ENCODE measurements around the gene ORAI1. TPM values are rescaled to one million over a fixed set of nuclear protein-coding genes. Genes with fewer than 3 reads are reported as not detected.

ORAI1 gene
- polyA plus RNA-seq, 1 donor (not counting 4 experiments of a cell fraction or from before 2014, with no cell fraction given): 17.1 TPM

DNA sequence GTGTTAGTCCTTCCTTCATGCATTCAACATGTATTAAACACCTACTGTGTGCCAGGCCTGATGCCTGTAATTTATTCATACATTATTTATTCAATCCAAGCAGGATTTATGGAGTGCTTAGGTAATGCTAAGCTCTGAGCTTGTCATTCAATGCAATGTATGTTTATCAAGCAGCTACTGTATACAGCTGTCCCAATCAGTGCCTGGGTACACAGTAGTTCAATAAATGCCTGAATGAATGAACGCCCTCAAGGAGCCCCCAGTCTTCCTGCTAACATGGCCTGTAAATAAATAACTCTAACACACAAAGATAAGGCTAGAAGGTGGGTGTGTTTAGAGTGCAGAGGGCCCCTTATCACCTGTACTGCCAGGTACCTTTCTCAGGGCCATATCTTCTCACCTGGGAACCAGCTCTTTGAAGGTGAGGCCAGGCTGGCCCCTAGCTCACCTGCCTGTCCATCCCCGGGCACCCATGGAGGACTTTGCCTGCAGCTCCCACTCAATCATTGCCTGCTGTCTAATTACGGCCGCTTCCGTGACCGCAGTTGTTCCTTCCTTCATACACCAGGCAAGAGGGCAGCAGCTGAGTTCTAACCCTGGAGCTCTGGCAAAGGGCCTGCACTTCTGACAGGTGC, 25.5 kb upstream of the ORAI1 start:
- DNase-seq (ENCODE audit: low read depth, low spot score) (no peak), FAIRE-seq (no peak)
- no peaks in the 10 kb centered on the region for H4K20me1 ChIP-seq (ENCODE audit: control insufficient read depth, extremely low read depth, insufficient read depth, low read length)
- peaks cover 2% of the 10 kb centered on the region for H3K4me1 ChIP-seq (ENCODE audit: control insufficient read depth, extremely low read depth, insufficient read depth, low read length)
- no peaks in the 10 kb centered on the region for H3K79me2 ChIP-seq (ENCODE audit: control insufficient read depth, insufficient read depth, low read length)
- no peaks in the 10 kb centered on the region for H3K9me3 ChIP-seq (ENCODE audit: control insufficient read depth, low read depth, low read length)
- no peak for TF ChIP-seq EZH2 (IDR thresholded peaks at IDR 0.05; ENCODE audit: low read length)
- TF ChIP-seq, protein P1, sequence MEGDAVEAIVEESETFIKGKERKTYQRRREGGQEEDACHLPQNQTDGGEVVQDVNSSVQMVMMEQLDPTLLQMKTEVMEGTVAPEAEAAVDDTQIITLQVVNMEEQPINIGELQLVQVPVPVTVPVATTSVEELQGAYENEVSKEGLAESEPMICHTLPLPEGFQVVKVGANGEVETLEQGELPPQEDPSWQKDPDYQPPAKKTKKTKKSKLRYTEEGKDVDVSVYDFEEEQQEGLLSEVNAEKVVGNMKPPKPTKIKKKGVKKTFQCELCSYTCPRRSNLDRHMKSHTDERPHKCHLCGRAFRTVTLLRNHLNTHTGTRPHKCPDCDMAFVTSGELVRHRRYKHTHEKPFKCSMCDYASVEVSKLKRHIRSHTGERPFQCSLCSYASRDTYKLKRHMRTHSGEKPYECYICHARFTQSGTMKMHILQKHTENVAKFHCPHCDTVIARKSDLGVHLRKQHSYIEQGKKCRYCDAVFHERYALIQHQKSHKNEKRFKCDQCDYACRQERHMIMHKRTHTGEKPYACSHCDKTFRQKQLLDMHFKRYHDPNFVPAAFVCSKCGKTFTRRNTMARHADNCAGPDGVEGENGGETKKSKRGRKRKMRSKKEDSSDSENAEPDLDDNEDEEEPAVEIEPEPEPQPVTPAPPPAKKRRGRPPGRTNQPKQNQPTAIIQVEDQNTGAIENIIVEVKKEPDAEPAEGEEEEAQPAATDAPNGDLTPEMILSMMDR (optimal IDR thresholded peaks at IDR 0.05 in 1 of 3, IDR thresholded peaks at IDR 0.05 in 1 of 3, conservative IDR thresholded peaks at IDR 0.05 in 1 of 3; ENCODE audit: extremely low read depth in 1 of 3, insufficient read depth in 2 of 3, low read length in 3 of 3): no peak
- H3K9me1 ChIP-seq (ENCODE audit: control insufficient read depth, extremely low read depth, insufficient read depth, low read length): no peaks in the 10 kb centered on the region
- no peaks in the 10 kb centered on the region for H3K36me3 ChIP-seq (ENCODE audit: control insufficient read depth in 2 of 2, extremely low read depth in 1 of 2, insufficient read depth in 2 of 2, low read length in 2 of 2)
- no peak overlapping the region for H3K9ac ChIP-seq (ENCODE audit: control insufficient read depth, extremely low read depth, insufficient read depth, low read length)
- H3K27ac ChIP-seq (ENCODE audit: control insufficient read depth, insufficient read depth, low read length): no peak overlapping the region
- H3K4me3 ChIP-seq (ENCODE audit: control insufficient read depth in 2 of 3, extremely low read depth in 1 of 3, insufficient read depth in 2 of 3, low read depth in 1 of 3, low read length in 3 of 3): no peak overlapping the region
- dilution Hi-C loops (cut with MboI; ENCODE audit: extremely low pct_ligation_motif_present, low sequenced_read_pairs): no loop called here
- no peak overlapping the region for H3K4me2 ChIP-seq (ENCODE audit: control insufficient read depth, extremely low read depth, insufficient read depth, low read depth, low read length)
- H2AFZ ChIP-seq (ENCODE audit: control insufficient read depth, low read length): no peak overlapping the region
- H3K27me3 ChIP-seq (ENCODE audit: control insufficient read depth, extremely low read depth, insufficient read depth, low read length): no peaks in the 10 kb centered on the region

DNA sequence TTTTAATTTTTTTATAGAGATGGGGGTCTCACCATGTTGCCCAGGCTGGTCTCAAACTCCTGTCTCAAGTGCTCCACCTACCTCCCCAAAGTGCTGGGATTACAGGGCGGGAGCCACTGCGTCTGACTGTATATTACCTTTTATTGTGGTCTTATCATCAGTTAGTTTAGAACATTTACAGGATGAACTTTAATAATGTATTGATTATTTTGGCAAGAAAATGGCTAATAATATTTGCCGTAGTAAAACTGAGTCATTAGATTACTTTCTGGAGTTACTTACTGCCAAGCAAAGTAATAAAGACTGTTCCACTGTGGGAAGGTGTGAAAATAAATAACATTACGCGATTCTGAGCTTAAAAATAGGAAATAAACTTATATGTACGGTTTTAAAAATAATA, 23.6 kb upstream of the ORAI1 start:
- Histone ChIP-seq H4K20me1 (ENCODE audit: control insufficient read depth, extremely low read depth, insufficient read depth, low read length) (no peaks in the 10 kb centered on the region), H3K4me2 (ENCODE audit: control insufficient read depth, extremely low read depth, insufficient read depth, low read depth, low read length) (no peak overlapping the region), H3K27ac (ENCODE audit: control insufficient read depth, insufficient read depth, low read length) (no peak overlapping the region), H3K9me1 (ENCODE audit: control insufficient read depth, extremely low read depth, insufficient read depth, low read length) (no peaks in the 10 kb centered on the region), H3K36me3 (ENCODE audit: control insufficient read depth in 2 of 2, extremely low read depth in 1 of 2, insufficient read depth in 2 of 2, low read length in 2 of 2) (no peaks in the 10 kb centered on the region), H3K79me2 (ENCODE audit: control insufficient read depth, insufficient read depth, low read length) (no peaks in the 10 kb centered on the region), H3K9me3 (ENCODE audit: control insufficient read depth, low read depth, low read length) (no peaks in the 10 kb centered on the region), H3K4me1 (ENCODE audit: control insufficient read depth, extremely low read depth, insufficient read depth, low read length) (peaks cover 2% of the 10 kb centered on the region), H3K4me3 (ENCODE audit: control insufficient read depth in 2 of 3, extremely low read depth in 1 of 3, insufficient read depth in 2 of 3, low read depth in 1 of 3, low read length in 3 of 3) (no peak overlapping the region), H3K27me3 (ENCODE audit: control insufficient read depth, extremely low read depth, insufficient read depth, low read length) (no peaks in the 10 kb centered on the region), H2AFZ (ENCODE audit: control insufficient read depth, low read length) (no peak overlapping the region), H3K9ac (ENCODE audit: control insufficient read depth, extremely low read depth, insufficient read depth, low read length) (no peak overlapping the region)
- TF ChIP-seq EZH2 (IDR thresholded peaks at IDR 0.05; ENCODE audit: low read length): no peak
- TF ChIP-seq, protein P1 (optimal IDR thresholded peaks at IDR 0.05 in 1 of 3, IDR thresholded peaks at IDR 0.05 in 1 of 3, conservative IDR thresholded peaks at IDR 0.05 in 1 of 3; ENCODE audit: extremely low read depth in 1 of 3, insufficient read depth in 2 of 3, low read length in 3 of 3): no peak
- dilution Hi-C loops (cut with MboI; ENCODE audit: extremely low pct_ligation_motif_present, low sequenced_read_pairs): no loop called here
- no peak for FAIRE-seq
- no peak for DNase-seq (ENCODE audit: low read depth, low spot score)
